Measurements from ENCODE around the gene BAIAP2. TPM values are rescaled to one million over a fixed set of nuclear protein-coding genes. Genes with fewer than 3 reads are reported as not detected.

BAIAP2 gene
- polyA plus RNA-seq, 1 donor from 2014 or later = 17.5 TPM

- Histone ChIP-seq H3K79me2 (replicated peaks; ENCODE audit: insufficient read depth, low read length) (no peaks in the 10 kb centered on the region), H3K27me3 (ENCODE audit: insufficient read depth, low read depth, low read length) (no peaks in the 10 kb centered on the region), H3K9me2 (ENCODE audit: insufficient read depth, low read length) (no peaks in the 10 kb centered on the region), H3K4me3 (ENCODE audit: low read length) (no peak overlapping the region), H3K4me2 (ENCODE audit: low read length) (no peak overlapping the region), H3K9ac (ENCODE audit: low read length) (no peak overlapping the region), H4K20me1 (ENCODE audit: insufficient read depth) (no peaks in the 10 kb centered on the region), H3K36me3 (ENCODE audit: insufficient read depth, low read length) (peaks cover 5% of the 10 kb centered on the region), H2AFZ (ENCODE audit: low read depth, low read length) (no peak overlapping the region), H3K9me3 (ENCODE audit: low read length) (no peaks in the 10 kb centered on the region), H3F3A (ENCODE audit: insufficient read depth, low read length, poor library complexity, severe bottlenecking) (no peaks in the 10 kb centered on the region), H3K27ac (ENCODE audit: low read length) (no peak overlapping the region)
- TF ChIP-seq POLR2AphosphoS5 (IDR thresholded peaks at IDR 0.05) = no peak
- TF ChIP-seq CTCF (IDR thresholded peaks at IDR 0.05; ENCODE audit: poor library complexity, severe bottlenecking) = no peak
- TF ChIP-seq EP300 (conservative IDR thresholded peaks at IDR 0.05; ENCODE audit: poor library complexity, severe bottlenecking) = no peak
- no peak for TF ChIP-seq EZH2 (IDR thresholded peaks at IDR 0.05; ENCODE audit: borderline replicate concordance, insufficient read depth, low read length, poor library complexity, severe bottlenecking)
- no peak for TF ChIP-seq TAF1 (IDR thresholded peaks at IDR 0.05; ENCODE audit: low read depth)
- no peak for TF ChIP-seq RAD21 (conservative IDR thresholded peaks at IDR 0.05)
- no peak for TF ChIP-seq MXI1 (conservative IDR thresholded peaks at IDR 0.05; ENCODE audit: poor library complexity, severe bottlenecking)
- TF ChIP-seq SMC3 (conservative IDR thresholded peaks at IDR 0.05; ENCODE audit: poor library complexity) = no peak
- no peak for TF ChIP-seq REST (IDR thresholded peaks at IDR 0.05; ENCODE audit: borderline replicate concordance)
Observed at GRCh38 chr17:81056312-81056711, 21.4 kb downstream of the BAIAP2 start.

GRCh38 chr17:81057079-81057730 lies 22.3 kb downstream of the BAIAP2 start:
- Histone ChIP-seq H3K79me2 (replicated peaks; ENCODE audit: insufficient read depth, low read length) (no peaks in the 10 kb centered on the region), H3K27ac (ENCODE audit: low read length) (no peak overlapping the region), H2AFZ (ENCODE audit: low read depth, low read length) (no peak overlapping the region), H3F3A (ENCODE audit: insufficient read depth, low read length, poor library complexity, severe bottlenecking) (no peaks in the 10 kb centered on the region), H3K9me3 (ENCODE audit: low read length) (no peaks in the 10 kb centered on the region), H3K27me3 (ENCODE audit: insufficient read depth, low read depth, low read length) (no peaks in the 10 kb centered on the region), H3K9ac (ENCODE audit: low read length) (no peak overlapping the region), H3K4me3 (ENCODE audit: low read length) (no peak overlapping the region), H3K4me2 (ENCODE audit: low read length) (no peak overlapping the region), H3K9me2 (ENCODE audit: insufficient read depth, low read length) (no peaks in the 10 kb centered on the region), H3K36me3 (ENCODE audit: insufficient read depth, low read length) (peaks cover 5% of the 10 kb centered on the region), H4K20me1 (ENCODE audit: insufficient read depth) (no peaks in the 10 kb centered on the region)
- no peak for TF ChIP-seq EP300 (conservative IDR thresholded peaks at IDR 0.05; ENCODE audit: poor library complexity, severe bottlenecking)
- no peak for TF ChIP-seq CTCF (IDR thresholded peaks at IDR 0.05; ENCODE audit: poor library complexity, severe bottlenecking)
- TF ChIP-seq TAF1 (IDR thresholded peaks at IDR 0.05; ENCODE audit: low read depth) = no peak
- no peak for TF ChIP-seq POLR2AphosphoS5 (IDR thresholded peaks at IDR 0.05)
- TF ChIP-seq REST (IDR thresholded peaks at IDR 0.05; ENCODE audit: borderline replicate concordance) = no peak
- no peak for TF ChIP-seq MXI1 (conservative IDR thresholded peaks at IDR 0.05; ENCODE audit: poor library complexity, severe bottlenecking)
- no peak for TF ChIP-seq SMC3 (conservative IDR thresholded peaks at IDR 0.05; ENCODE audit: poor library complexity)
- no peak for TF ChIP-seq RAD21 (conservative IDR thresholded peaks at IDR 0.05)
- TF ChIP-seq EZH2 (IDR thresholded peaks at IDR 0.05; ENCODE audit: borderline replicate concordance, insufficient read depth, low read length, poor library complexity, severe bottlenecking) = no peak
